Upper lobe of left lung (tissue), 4 donors: ENCODE measurements around the gene SH3PXD2A.

Source experiments
- CTCF ChIP-seq, 6 experiments: fragments of 450-650 bp in 4 of 6; fragments of 200-600 bp in 2 of 6; sonication (generic) in 2 of 6; IDR thresholded peaks; one replicate each; pipeline ENCODE4 v1.5.1; 2016 to 2019; ENCODE audit warnings: antibody characterized with exemption in 6 of 6
- EP300 ChIP-seq, 4 donors: sonication (generic); formaldehyde crosslinking; IDR thresholded peaks; one replicate each; pipeline ENCODE4 v1.5.1; 2017; ENCODE audit warnings: antibody characterized with exemption in 4 of 4, control low read depth in 2 of 4
- POLR2A ChIP-seq, 4 donors: fragments of 450-650 bp; IDR thresholded peaks; one replicate each; pipeline ENCODE4 v1.5.1; 2016 to 2017; ENCODE audit warnings: antibody characterized with exemption in 4 of 4, mild to moderate bottlenecking in 2 of 4
- POLR2AphosphoS5 ChIP-seq, 2 donors: sonication (generic); formaldehyde crosslinking; IDR thresholded peaks; one replicate each; pipeline ENCODE4 v1.5.1; 2017; ENCODE audit warnings: antibody characterized with exemption in 2 of 2

- TF ChIP-seq CTCF (IDR thresholded peaks at IDR 0.05) = peak; percentile 9 to 32 (median 22)
- no peak for TF ChIP-seq POLR2A (IDR thresholded peaks at IDR 0.05)
- TF ChIP-seq EP300 (IDR thresholded peaks at IDR 0.05) = no peak
- TF ChIP-seq POLR2AphosphoS5 (IDR thresholded peaks at IDR 0.05) = no peak
Observed at GRCh38 chr10:103564776-103565520, 290.4 kb downstream of the SH3PXD2A start.
